Measurements from ENCODE around the gene IL15RA. TPM values are rescaled to one million over a fixed set of nuclear protein-coding genes. Genes with fewer than 3 reads are reported as not detected.
"Not testable (repeated sequence)": the region's sequence is repeated elsewhere in the genome, so short reads cannot be mapped to it uniquely, and the experiment has no call there.

The IL15RA gene
- total and polyA plus RNA-seq, 3 experiments from 2014 or later: 19.8 to 33.5 (median 30.1) TPM

DNA sequence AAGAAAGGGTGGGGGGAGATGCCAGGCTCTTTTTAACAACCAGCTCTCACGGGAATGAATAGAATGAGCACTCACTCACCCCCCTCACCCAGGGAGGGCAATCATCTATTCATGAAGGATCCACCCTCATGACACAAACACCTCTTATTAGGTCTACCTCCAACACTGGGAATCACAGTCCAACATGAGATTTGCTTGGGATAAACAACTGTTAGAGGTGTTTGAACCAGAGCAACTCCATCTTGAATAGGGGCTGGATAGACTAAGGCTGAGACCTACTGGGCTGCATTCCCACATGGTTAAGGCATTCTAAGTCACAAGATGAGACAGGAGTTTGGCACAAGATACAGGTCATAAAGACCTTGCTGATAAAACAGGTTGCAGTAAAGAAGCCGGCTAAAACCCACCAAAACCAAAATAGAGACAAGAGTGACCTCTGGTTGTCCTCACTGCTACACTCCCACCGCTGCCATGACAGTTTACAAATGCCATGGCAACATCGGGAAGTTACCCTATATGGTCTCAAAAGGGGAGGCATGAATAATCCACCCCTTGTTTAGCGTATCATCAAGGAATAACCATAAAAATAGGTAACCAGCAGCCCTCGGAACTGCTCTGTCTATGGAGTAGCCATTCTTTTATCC, 27.9 kb upstream of the IL15RA start:
- Mint-ChIP-seq H3K4me1 (peaks cover 0 to 20% (median 3%) of the 10 kb centered on the region in 3 donors), H3K27me3 (peaks cover 15 to 34% of the 10 kb centered on the region in 2 donors), H3K4me3 (peak overlapping the region in 1 of 7 donors; percentile 32), H3K36me3 (peaks cover 0 to 21% (median 0%) of the 10 kb centered on the region in 3 donors)
- DNase-seq; H3K36me3 ChIP-seq (ENCODE audit: insufficient read depth, low read length); H3K9me3 ChIP-seq (ENCODE audit: low read length); H3K4me1 ChIP-seq (ENCODE audit: insufficient read depth, low read length); POLR2A ChIA-PET; H3K9me3 Mint-ChIP-seq; H3K27ac ChIP-seq (ENCODE audit: low read depth, low read length); H3K27ac Mint-ChIP-seq; H3K27me3 ChIP-seq (ENCODE audit: insufficient read depth, low read length, poor library complexity, severe bottlenecking); H3K4me3 ChIP-seq (ENCODE audit: low read length); CTCF ChIA-PET: not testable (repeated sequence)

DNA sequence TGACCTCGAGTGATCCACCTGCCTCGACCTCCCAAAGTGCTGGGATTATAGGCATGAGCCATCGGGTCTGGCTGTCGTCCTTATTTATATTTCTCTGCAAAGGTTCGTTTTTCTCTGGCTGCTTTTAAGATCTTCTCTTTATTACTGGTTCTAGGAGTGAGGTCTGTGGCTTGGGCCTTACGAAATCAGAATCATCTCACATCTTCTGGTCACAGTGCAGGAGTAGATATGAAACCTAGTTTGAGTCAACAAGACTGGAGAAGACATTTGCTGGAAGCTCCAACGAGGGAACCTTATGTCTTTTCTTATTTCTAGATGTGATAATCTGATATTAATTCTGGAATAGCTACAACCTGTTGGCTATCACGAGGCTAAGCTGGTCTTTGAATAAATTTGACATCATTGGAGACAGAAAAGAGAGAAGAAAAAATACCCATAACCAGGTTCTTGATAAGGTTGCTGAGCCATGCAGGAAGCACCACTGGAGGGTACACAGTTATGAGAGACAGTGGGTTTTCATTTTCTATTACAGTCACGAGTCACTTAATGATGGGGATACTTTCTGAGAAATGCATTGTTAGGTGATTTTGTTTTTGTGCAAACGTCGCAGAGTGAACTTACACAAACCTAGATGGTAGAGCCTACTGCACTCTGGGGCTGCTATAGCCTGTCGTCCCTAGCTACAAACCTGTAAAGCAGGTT, 25.6 kb upstream of the IL15RA start:
- Histone ChIP-seq H3K27ac (ENCODE audit: low read depth, low read length) (no peak overlapping the region), H3K27me3 (ENCODE audit: insufficient read depth, low read length, poor library complexity, severe bottlenecking) (no peaks in the 10 kb centered on the region), H3K4me3 (ENCODE audit: low read length) (no peak overlapping the region), H3K36me3 (ENCODE audit: insufficient read depth, low read length) (no peaks in the 10 kb centered on the region), H3K4me1 (ENCODE audit: insufficient read depth, low read length) (no peaks in the 10 kb centered on the region), H3K9me3 (ENCODE audit: low read length) (no peaks in the 10 kb centered on the region)
- ChIA-PET CTCF (interaction anchor here (1.3 kb wide), 1 partner anchor 83 kb away, joined by 3 read pairs; no protein-coding TSS in a partner anchor), POLR2A (no interaction called here)
- no peak for DNase-seq
- H3K27ac Mint-ChIP-seq: no peak overlapping the region
- H3K4me3 Mint-ChIP-seq: no peak overlapping the region
- peaks cover 0 to 14% (median 0%) of the 10 kb centered on the region in 3 donors for H3K36me3 Mint-ChIP-seq
- H3K27me3 Mint-ChIP-seq: peaks cover 17 to 33% of the 10 kb centered on the region in 2 donors
- peaks cover 0 to 21% (median 3%) of the 10 kb centered on the region in 3 donors for H3K4me1 Mint-ChIP-seq
- H3K9me3 Mint-ChIP-seq: peaks cover 0 to 5% (median 0%) of the 10 kb centered on the region in 5 donors

DNA sequence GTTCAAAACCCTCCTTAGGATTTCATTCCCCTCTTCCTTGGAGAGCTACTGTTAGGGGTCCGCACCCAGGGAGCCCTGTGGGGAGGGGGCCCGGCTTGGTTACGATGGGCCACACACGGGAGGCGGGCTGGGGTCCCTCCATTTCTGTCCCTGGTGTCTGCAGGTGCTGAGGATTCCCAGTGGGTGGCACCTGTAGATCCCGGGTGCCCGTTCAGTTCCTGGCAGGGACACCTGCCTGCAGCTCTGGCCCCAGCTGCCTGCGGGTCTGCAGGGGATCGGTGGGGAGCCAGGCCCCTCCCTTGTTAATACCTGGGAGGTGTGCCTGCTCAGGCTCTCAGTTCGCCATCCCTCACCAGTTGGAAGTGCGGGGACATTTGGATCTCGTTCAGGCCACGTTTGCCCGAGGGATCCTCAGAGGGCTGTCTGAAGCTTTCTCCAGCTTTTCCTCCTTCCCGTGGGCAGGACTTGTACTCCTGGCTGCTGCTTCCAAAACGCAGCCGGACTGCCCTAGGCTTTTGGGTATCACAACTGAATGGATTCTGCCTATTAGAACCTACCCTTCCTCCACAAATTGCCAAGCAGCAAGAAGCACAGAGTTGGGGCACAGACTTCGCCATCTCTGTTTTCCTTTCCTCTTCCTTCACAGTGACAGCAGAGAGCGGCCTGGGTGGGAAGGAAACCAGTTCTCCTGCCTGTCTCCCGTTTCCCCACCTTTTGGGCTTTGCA, 22.3 kb upstream of the IL15RA start:
- H3K27ac Mint-ChIP-seq: no peak overlapping the region
- no peaks in the 10 kb centered on the region for H3K36me3 Mint-ChIP-seq
- H3K9me3 ChIP-seq (ENCODE audit: low read length): no peaks in the 10 kb centered on the region
- no peaks in the 10 kb centered on the region for H3K4me1 ChIP-seq (ENCODE audit: insufficient read depth, low read length)
- peaks cover 0 to 21% (median 3%) of the 10 kb centered on the region in 3 donors for H3K4me1 Mint-ChIP-seq
- POLR2A ChIA-PET: no interaction called here
- peaks cover 7 to 19% of the 10 kb centered on the region in 2 donors for H3K27me3 Mint-ChIP-seq
- no peaks in the 10 kb centered on the region for H3K9me3 Mint-ChIP-seq
- no peaks in the 10 kb centered on the region for H3K27me3 ChIP-seq (ENCODE audit: insufficient read depth, low read length, poor library complexity, severe bottlenecking)
- H3K36me3 ChIP-seq (ENCODE audit: insufficient read depth, low read length): no peaks in the 10 kb centered on the region
- CTCF ChIA-PET: interaction anchor here (1.0 to 2.0 kb wide), 2 partner anchors 13 to 14 kb away, joined by 3 to 4 read pairs; no protein-coding TSS in a partner anchor
- H3K4me3 Mint-ChIP-seq: no peak overlapping the region
- no peak overlapping the region for H3K27ac ChIP-seq (ENCODE audit: low read depth, low read length)
- no peak for DNase-seq
- H3K4me3 ChIP-seq (ENCODE audit: low read length): no peak overlapping the region

DNA sequence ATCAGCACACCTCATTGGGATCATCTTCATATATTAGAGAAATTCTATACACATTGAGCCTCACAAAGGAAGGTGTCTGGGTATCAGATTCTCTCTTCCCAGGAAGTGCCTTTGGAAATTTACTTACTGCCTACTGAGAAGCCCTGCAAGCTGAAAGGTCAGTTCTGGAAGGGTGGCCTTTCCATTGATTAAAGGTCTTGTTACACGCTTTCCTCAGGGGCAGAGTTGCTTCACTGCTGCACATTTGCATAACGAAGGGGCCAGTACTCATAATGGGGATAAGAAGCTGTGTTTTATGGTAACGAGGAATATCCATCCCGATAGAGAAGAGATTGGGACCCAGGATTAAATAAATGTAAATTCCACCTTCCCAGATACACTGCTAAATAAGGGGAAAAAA, 19.4 kb upstream of the IL15RA start:
- H3K27me3 ChIP-seq (ENCODE audit: insufficient read depth, low read length, poor library complexity, severe bottlenecking): no peaks in the 10 kb centered on the region
- H3K27ac ChIP-seq (ENCODE audit: low read depth, low read length): no peak overlapping the region
- POLR2A ChIA-PET: no interaction called here
- H3K27me3 Mint-ChIP-seq: peaks cover 7 to 17% of the 10 kb centered on the region in 2 donors
- peaks cover 0 to 16% (median 0%) of the 10 kb centered on the region in 3 donors for H3K4me1 Mint-ChIP-seq
- peaks cover 3% of the 10 kb centered on the region for H3K9me3 ChIP-seq (ENCODE audit: low read length)
- peaks cover 4 to 12% (median 7%) of the 10 kb centered on the region in 5 donors for H3K9me3 Mint-ChIP-seq
- H3K4me3 ChIP-seq (ENCODE audit: low read length): no peak overlapping the region
- CTCF ChIA-PET: interaction anchor here (1.3 kb wide), 1 partner anchor 10 kb away, joined by 3 read pairs; no protein-coding TSS in a partner anchor
- H3K4me1 ChIP-seq (ENCODE audit: insufficient read depth, low read length): no peaks in the 10 kb centered on the region
- DNase-seq: no peak
- H3K36me3 ChIP-seq (ENCODE audit: insufficient read depth, low read length): no peaks in the 10 kb centered on the region
- H3K27ac Mint-ChIP-seq: no peak overlapping the region
- H3K4me3 Mint-ChIP-seq: no peak overlapping the region
- peaks cover 0 to 7% (median 4%) of the 10 kb centered on the region in 3 donors for H3K36me3 Mint-ChIP-seq

DNA sequence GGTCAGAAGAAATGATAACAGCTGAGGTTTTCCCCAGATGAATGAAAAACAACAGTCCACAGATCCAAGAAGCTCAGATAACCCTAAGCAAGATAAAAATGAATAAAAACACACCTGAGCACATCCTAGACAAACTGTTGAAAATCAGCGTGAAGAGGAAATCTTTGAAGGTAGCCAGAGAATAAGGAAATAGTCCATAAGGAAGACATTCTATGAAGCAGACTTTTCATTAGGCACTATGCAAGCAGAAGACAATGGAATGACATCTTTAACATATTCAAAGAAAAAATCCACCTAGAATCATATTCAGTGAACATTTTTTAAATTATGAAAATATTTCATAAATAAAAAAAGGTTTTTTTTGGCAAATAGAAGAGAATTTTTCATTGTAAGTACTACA, 15.1 kb upstream of the IL15RA start:
- Mint-ChIP-seq H3K27me3 (peaks cover 4 to 6% of the 10 kb centered on the region in 2 donors), H3K4me1 (peaks cover 6 to 9% (median 8%) of the 10 kb centered on the region in 3 donors), H3K4me3 (no peak overlapping the region), H3K36me3 (peaks cover 0 to 15% (median 6%) of the 10 kb centered on the region in 3 donors), H3K27ac (no peak overlapping the region), H3K9me3 (peaks cover 7 to 18% (median 12%) of the 10 kb centered on the region in 5 donors)
- no peak overlapping the region for H3K4me3 ChIP-seq (ENCODE audit: low read length)
- CTCF ChIA-PET: no interaction called here
- H3K4me1 ChIP-seq (ENCODE audit: insufficient read depth, low read length): no peaks in the 10 kb centered on the region
- POLR2A ChIA-PET: no interaction called here
- peaks cover 3% of the 10 kb centered on the region for H3K9me3 ChIP-seq (ENCODE audit: low read length)
- no peaks in the 10 kb centered on the region for H3K27me3 ChIP-seq (ENCODE audit: insufficient read depth, low read length, poor library complexity, severe bottlenecking)
- DNase-seq: no peak
- H3K27ac ChIP-seq (ENCODE audit: low read depth, low read length): no peak overlapping the region
- H3K36me3 ChIP-seq (ENCODE audit: insufficient read depth, low read length): no peaks in the 10 kb centered on the region

DNA sequence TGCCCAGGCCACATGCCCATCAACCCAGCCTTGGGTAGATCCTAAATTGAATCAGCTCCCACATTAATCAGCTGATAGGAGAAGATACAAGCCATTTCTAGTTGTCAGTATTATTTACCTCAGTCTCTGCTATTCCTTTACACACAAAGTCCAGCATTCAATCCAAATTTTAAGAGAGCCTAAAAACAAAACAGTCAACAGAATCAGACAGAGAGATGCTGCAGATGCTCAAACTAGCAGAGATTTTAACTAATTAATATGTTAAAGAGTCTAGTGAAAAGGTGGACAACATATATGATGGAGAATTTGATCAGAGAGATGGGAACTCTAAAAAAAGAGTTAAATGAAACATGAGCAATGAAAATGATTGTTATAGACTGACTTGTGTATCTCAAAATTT, 14.4 kb upstream of the IL15RA start:
- Mint-ChIP-seq H3K27ac (no peak overlapping the region), H3K4me3 (no peak overlapping the region), H3K4me1 (peaks cover 6 to 9% (median 8%) of the 10 kb centered on the region in 3 donors), H3K27me3 (peaks cover 3 to 6% of the 10 kb centered on the region in 2 donors), H3K9me3 (peaks cover 7 to 18% (median 12%) of the 10 kb centered on the region in 5 donors), H3K36me3 (peaks cover 0 to 15% (median 6%) of the 10 kb centered on the region in 3 donors)
- no peaks in the 10 kb centered on the region for H3K36me3 ChIP-seq (ENCODE audit: insufficient read depth, low read length)
- POLR2A ChIA-PET: interaction anchor here (0.6 kb wide), 1 partner anchor 83 kb away, joined by 3 read pairs; no protein-coding TSS in a partner anchor
- H3K4me3 ChIP-seq (ENCODE audit: low read length): no peak overlapping the region
- H3K27ac ChIP-seq (ENCODE audit: low read depth, low read length): no peak overlapping the region
- no peaks in the 10 kb centered on the region for H3K4me1 ChIP-seq (ENCODE audit: insufficient read depth, low read length)
- no peaks in the 10 kb centered on the region for H3K27me3 ChIP-seq (ENCODE audit: insufficient read depth, low read length, poor library complexity, severe bottlenecking)
- peaks cover 3% of the 10 kb centered on the region for H3K9me3 ChIP-seq (ENCODE audit: low read length)
- DNase-seq: no peak
- CTCF ChIA-PET: no interaction called here

DNA sequence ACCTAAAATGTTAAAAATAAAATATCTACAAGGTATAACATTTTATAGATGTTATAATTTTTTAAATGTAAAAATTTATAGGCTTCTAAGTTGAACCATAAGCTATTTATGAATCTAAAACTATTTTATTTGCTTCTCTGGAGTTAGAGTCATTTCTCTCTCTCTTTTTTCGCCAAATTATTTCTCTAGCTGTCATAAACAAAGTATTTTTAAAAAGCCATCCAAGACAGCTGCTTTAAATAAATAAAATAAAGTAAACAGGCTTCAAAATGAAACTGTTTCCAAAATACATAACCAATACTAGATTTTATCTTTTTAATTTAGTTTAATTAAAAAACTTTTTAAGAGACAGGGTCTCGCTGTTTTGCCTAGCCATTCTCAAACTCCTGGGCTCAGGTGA, 12.4 kb upstream of the IL15RA start:
- H3K27me3 Mint-ChIP-seq: peaks cover 4 to 7% of the 10 kb centered on the region in 2 donors
- no peaks in the 10 kb centered on the region for H3K4me1 ChIP-seq (ENCODE audit: insufficient read depth, low read length)
- peaks cover 3% of the 10 kb centered on the region for H3K9me3 ChIP-seq (ENCODE audit: low read length)
- ChIA-PET CTCF (no interaction called here), POLR2A (interaction anchor here (0.5 kb wide), 1 partner anchor 15 kb away, joined by 3 read pairs; no protein-coding TSS in a partner anchor)
- H3K4me3 ChIP-seq (ENCODE audit: low read length): no peak overlapping the region
- no peak overlapping the region for H3K27ac ChIP-seq (ENCODE audit: low read depth, low read length)
- DNase-seq: no peak
- H3K4me1 Mint-ChIP-seq: peaks cover 6 to 9% (median 8%) of the 10 kb centered on the region in 3 donors
- no peaks in the 10 kb centered on the region for H3K36me3 ChIP-seq (ENCODE audit: insufficient read depth, low read length)
- no peaks in the 10 kb centered on the region for H3K27me3 ChIP-seq (ENCODE audit: insufficient read depth, low read length, poor library complexity, severe bottlenecking)
- no peak overlapping the region for H3K4me3 Mint-ChIP-seq
- H3K9me3 Mint-ChIP-seq: peaks cover 7 to 18% (median 12%) of the 10 kb centered on the region in 5 donors
- no peak overlapping the region for H3K27ac Mint-ChIP-seq
- peaks cover 0 to 15% (median 6%) of the 10 kb centered on the region in 3 donors for H3K36me3 Mint-ChIP-seq

Measured in CD8-positive, alpha-beta memory T cell (primary cell).